ENCODE results near the gene CHN2.

CHN2 gene

DNA sequence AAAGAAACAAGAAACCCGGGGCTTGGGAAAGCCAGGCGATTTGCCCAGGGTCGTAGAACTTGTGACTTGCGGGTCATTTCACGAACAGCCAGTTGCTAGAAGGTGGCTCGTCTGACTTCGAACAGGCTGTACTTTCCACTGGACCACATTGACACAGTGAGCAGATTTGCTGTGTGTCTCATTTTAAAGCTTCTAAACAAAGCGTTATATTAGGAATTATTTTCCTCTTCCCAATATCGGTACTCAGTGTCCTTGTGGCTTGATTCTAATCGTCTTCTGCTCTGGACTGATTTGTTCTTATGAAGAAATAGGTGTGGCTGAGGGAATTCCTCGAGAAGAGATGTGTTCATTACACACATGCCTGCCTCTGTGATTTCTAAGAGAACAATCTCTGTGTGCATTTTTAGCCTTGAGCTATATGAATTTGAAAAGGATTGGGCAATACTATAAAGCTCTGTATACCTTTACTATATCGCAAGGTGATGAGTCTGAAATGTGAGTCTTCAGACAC, 219.1 kb downstream of the CHN2 start:
- no peak for DNase-seq

DNA sequence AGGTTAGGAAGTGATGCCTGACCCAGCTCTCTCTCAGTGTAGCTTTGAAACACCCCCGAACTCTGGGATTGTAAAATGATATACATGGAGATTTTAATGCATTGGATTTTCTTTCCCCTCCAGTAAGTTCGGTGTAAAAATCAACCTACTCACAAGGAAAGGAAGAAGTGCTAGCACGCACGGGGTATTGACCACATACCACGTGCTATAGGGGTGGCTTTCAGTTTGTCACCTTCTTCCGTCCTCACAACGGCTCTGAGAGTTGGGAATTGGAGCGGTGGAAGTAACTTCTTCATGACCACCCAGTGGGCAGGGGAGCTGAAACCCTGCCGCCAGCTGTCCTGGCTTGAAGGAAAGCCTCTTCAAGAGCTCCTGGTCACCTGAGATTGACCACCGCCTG, 219.6 kb downstream of the CHN2 start:
- DNase-seq = no peak

DNA sequence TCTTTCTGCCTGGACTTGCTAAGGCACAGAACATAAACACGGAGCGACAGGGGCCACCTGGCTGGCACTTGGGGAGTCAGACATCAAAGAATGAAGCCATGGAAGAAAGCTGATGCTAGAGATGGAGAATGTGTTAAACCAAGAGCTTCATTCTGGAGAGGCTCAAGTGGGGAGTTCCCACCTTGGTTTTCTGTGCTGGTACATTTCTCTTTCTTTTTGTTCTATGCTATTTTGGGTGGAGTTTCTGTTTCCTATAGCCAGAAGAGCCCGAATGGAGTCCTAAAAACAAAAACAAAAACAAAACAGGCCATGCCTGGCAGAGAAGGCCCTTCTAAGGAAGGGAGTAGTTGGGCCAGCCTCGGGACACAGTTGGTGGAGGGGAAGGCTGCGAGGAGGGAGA, 220.6 kb downstream of the CHN2 start:
- no peak for DNase-seq

DNA sequence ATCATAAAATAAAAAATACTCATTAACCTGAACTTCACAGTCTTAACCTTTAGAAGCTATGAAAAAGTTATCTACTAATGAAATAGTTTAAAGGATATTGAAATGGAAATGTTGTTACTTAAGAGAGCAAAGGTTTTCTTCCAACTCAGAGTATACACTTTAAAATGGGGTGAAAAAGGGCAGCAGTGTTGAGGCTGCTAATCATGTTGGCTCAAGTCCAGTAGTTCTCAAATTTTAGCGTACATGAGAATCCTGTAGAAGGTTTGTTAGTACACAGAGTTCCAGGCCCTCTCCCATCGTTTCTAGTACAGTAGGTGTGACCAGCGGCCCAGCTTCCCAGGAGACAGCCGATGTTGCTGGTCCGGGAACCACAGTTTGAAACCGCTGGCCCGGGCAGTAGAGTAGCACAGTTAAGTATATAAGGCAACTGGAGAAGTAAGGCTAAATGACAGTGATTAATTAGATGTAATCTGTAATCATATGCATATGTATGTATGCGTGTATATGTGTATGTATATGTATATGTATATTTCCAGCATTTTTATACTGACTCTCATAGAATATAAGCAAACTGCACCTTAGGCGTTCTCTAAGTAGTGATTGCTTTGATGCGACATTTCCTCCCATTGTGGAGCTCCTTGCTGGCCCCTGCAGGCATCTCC, 221.8 kb downstream of the CHN2 start:
- DNase-seq = no peak

DNA sequence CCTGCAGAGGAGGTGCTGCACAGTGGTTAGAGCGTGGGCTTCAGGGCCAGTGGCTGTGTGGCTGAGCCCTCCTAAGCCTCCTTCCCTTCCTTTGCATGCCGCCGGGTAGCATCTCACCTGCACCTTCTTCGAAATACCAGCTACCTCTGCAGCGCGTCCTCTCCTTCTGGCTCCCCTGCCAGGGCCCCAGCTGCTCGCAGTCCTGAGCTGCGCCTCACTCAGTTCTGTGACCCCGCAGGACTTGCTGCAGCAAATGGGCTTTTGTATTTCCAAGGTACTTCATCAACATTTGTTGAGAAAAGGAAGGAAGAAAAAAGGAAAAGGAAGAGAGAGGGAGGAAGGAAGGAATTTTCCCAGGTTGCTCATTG, 222.3 kb downstream of the CHN2 start:
- DNase-seq = no peak

DNA sequence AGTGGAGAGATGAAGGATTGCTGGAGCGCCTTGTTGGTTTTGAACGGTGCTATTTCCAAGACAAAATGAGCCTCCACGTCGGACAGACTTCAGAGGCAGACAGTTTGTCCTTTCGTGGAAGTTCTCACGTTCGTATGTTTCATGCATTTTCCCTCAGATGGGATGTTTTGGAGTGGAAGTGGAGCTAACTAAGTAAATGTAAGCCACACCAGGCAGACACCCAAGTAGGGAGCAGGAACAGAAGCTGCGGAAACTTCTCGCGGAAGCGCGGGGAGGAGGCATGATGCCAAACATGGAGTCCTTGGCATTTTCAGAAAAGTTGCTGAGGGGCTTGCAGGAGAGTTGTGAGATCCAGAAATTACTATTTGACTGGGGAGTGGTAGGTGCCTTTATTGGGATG, 223.5 kb downstream of the CHN2 start:
- DNase-seq = no peak

DNA sequence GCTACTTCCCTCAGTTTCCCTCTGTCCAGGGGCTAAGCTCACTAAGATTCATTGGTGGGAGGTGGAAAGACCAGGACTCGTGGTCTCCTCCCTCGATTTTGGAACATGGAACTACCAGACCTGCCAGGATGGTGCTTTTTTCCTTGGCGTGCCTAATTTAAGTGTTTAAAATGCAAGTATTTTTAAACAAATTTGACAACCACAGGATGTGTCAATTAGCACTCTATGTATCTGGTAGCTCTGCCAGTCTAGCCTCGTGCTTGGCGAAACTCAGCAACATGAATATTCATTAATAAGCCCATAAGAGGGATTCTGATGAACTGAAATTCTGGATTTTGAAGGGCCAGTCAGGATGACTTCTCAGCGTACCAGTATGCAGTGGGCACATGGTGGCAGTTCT, 224.1 kb downstream of the CHN2 start:
- no peak for DNase-seq

DNA sequence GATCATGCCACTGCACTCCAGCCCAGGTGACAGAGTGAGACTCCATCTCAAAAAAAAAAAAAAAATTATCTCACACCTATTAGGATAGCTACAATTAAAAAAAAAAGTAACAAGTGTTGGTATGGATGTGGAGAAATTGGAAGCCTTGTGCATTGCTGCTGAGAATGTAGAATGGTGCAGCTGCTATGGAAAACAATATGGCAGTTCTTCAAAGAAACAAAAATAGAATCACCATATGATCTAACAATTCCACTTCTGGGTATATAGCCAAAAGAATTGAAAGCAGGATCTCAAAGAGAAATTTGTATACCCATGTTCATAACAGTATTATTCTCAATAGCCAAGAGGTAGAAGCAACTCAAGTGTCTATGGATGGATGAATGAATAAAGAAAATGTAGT, 225.4 kb downstream of the CHN2 start:
- no peak for DNase-seq

DNA sequence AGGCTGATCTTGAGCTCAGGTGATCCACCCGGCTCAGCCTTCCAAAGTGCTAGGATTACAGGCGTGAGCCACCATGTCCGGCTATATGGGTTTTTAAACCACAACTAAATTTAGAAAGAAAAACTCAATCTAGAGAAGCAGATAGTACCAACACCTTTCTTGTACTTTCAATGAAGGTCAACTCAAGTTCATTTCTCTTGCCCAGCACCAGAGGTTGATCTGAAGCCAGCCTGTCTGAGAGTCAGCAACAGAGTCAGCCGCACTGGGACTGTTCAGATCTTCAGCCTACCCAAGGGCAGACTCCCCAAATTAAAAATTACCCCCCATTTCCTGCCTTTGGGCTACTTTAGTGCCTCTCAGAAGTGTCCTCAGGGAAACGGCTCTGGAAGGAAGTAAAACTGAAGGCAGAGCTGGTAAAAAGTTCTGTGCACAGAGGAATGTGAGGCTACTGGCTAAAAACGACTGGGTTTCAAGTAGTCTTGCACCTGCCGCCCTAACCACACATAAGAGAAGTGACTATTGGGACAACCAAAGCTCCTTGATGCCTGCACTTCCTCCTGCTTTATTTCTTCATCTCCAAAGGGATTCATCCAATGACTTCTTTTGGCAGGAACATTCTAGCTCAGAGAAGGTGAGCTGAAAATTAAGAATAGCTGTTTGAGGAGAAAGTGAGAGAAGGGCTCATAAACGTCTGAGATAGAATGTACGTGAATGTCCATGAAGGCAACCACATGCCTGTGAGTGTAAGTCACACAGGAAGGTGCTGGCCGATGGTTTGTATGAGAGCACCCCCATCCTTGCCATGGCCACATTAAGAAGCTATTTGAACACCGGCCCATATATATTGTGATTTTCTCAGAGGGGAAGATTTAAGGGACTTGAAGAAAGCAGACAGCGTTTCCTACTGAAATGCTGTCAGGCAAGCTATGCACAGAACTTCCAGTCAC, 226.7 kb downstream of the CHN2 start:
- DNase-seq = no peak

DNA sequence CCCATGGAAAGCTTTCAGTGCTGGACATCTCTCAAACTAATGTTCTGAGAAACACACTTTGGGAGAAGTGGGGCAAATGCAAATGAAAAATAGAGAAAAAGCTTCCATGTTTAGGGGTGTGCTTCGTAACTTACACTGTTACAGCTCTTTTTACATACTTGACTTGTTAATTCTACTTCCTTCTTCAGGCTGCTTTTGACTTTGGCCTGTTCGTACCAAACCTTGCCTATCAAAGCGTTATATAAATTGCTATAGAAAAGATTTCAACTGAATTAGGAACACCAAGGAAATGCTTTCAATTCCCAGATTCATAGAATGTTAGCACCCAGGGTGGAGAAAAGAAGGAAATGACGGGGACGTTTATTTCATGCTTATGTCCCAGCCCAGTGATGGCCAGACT, 228.3 kb downstream of the CHN2 start:
- DNase-seq = no peak

DNA sequence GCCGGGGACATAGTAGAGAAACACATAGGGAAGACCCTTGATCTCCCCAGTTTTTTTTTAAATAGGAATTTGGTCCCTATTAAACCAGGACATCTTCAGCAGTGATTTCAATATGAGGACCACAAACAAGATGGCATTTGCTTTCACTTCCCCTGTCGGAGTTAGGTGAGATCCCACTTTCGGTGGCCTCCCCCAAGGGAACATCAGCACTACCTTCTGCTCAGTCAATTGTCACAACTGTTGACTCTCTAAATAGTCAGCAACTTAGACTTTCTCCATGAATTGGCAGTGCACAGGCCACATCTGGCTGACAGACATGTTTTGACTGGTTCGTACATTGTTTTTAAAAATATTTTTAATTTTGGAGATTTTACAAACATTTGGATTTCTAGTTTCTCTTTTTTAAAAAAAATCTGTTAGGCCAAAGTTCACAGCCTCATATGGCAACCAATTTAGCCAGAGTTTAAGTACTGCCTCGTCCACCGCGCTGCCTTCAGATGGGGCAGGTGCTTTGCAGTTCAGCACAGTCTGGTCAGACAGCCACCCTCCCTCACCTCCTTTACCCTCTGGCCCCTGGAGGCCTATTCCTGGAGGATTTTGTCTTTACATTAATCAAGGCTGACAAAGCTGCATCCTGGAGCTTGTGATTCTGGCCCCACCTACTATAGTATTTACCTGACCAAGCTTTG, 229.9 kb downstream of the CHN2 start:
- no peak for DNase-seq

DNA sequence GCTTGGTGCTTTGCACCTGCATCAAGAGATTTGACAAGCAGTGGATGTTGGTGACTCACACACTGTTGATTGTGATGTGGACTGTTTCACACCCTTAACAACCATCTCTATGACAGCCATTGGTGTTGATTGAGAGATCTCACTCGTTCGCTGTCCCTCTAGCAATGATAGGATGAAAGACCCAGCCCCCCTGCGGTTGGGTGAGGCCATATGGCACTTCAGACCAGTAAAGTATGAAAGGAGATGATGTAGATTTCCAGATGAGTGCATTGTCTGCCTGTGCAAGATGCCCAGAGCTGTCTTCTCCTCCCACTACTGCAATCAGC, 230.4 kb downstream of the CHN2 start:
- DNase-seq = no peak

DNA sequence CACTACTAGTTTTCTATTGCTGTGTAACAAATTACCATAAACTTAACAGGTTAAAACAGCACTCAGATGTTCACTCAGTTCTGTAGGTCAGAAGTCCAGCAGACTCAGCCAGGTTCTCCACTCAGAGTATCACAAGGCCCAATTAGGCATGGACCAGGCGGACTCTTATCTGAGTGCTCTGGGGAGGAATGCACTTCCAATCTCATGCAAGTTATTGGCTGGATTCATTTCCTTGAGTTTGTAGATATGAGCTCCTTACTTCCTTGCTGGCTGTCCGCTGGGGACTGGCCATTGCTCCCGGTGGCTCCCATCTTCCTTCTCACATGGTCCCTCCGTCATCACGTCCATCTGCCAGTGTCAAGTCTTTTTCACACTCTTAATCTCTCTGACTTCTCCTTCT, 232.0 kb downstream of the CHN2 start:
- no peak for DNase-seq

DNA sequence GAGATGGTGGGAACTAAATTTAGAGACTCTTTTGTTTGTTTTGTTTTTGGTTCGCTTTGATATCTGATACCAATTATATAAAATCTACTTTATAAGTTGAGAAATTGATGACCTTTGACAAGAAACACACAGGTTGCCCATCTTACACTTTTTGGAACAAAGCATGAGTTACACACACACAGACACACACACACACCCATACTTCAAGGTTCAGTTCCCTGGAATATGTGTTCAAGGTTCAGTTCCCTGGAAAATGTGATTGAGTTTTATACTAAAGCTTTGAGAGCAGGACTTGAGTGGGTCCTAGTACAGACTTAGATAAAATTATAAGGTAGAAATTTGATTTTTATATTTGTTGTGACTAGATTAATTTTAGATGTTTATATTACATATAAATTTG, 234.8 kb downstream of the CHN2 start:
- DNase-seq = no peak

DNA sequence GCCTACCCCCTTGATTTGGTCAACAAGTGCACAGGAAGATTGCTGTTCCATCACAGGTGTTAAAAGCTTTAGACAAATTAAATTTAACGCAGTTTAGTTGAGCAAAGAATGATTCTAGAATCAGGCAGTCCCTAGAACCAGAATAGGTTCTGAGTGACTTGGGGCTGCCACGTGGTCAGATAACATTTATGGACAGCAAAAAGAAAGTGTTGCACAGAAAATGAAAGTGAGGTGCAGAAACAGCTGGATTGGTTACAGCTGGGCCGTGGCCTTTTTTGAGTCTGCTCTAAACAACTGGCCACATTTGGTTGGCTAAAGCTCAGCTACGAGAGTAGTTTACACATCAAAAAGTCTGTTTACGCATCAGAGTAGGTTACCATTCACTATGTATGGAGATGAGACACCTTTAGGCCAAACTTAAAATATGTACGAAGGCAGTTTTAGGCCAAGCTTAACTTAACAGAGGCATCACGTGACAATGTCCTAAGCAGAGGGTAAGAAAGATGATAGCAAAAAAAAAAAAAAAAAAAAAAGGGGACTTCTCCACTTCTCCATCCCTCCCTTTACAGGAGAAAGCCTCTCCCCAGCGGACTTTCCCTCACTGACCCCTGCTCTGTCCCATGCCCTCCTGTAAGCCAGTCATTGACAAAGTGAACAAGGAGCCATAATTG, 235.8 kb downstream of the CHN2 start:
- no peak for DNase-seq

DNA sequence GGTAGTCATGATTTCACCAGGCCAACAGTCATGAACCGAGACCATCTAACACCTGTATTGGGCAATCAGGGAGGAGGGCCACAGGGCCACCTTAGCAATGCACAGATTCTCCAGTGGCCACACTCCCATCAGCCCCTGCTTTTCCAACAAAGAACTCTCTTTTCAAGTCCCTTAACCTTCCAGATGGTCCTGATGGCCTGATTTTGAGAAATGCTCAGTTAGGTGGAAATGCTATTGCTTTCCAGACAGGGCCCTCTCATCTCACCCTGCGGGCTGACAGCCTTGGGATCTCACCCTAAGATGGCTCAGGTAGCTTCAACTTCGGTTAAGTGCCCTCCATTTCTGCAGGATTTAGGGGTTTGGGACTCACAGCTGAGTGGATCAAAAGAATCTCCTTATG, 237.1 kb downstream of the CHN2 start:
- DNase-seq = no peak

DNA sequence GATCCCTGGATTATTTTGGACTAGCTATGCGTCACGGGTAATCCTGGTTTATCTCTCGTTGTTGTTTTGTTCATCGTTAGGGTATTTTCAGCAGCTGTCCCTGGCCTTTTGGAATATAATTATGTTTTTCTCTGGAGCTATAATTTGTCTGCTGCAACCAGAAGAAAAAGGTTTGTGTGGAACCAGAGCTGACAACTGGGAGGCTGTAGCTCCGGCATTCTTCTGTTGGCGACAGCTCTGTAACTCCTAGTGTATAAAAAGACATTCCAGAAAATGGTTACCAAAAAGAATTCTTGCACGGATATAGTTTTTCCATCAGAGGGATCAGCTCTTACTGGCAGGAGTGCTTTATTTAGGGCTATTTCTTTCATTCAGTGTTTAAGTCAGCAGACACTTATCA, 238.1 kb downstream of the CHN2 start:
- no peak for DNase-seq

DNA sequence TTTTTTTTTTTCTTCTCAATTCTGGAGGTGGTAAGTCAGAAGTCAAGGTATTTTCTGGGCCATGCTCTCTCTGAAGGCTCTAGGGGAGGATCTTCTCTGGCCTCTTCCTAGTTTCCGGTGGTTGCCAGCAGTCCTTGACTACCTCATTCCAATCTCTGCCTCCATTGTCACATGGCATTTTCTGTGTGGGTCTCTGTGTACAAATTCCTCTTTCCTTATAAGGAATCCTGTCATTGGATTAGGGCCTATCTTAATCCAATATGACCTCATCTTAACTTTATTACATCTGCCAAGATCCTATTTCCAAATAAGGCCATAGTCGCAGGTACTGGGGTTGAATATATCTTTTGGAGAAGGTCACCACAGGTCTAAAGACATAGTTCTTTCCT, 239.8 kb downstream of the CHN2 start:
- DNase-seq = no peak

DNA sequence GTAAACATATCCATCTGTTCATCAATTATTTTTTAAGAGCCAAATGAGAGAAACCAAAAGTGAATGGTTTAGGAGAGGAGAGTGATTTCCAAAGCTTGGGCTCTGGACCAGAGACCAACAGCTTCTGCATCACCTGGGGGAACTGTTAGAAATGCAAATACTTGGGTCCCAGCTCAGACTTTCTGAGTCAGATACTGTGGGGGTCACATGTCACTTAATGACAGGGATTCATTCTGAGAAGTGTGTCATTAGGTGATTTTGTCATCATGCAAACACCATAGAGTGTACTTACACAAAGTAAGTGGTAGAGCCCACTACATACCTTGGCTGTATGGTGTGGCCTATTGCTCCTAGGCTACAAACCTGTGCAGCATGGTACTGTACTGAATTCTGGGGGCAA, 240.6 kb downstream of the CHN2 start:
- no peak for DNase-seq

DNA sequence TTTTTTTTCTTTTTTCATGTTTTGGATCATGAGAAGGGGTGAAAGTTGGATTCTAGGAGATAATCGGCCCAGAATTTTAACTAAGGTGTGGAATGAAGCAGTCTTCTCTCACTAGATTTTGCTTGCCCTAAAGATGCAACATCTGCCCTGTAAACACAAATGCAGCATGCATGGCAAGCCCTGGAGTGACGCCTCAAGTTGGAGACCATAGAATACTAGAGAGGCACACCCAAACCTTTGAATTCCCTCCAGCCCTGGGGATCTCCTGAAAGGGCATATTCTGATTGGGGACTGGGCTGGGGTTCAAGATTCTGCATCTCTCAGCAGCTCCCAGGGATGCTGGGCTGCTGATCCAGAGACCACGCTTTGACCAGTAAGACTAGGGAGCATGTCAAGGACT, 241.3 kb downstream of the CHN2 start:
- DNase-seq = no peak

DNA sequence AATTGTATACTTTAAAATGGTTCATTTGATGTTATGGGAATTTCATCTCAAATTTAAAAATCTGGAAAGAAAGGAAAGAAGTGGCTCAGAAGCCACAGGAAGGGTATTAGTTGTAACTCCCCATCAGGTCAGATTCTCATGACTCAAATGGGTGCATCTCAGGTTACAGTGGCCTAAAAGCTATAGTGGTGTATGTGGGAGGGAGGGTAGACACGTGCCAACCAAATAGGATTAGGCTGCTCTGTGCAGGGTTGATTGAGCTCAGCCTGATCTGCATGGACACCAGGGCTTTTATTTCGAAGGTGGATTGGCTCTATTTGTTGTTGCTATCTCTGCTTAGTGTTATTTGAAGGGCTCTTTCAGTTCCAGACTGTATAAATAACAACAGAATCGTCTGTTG, 247.6 kb downstream of the CHN2 start:
- DNase-seq = no peak

DNA sequence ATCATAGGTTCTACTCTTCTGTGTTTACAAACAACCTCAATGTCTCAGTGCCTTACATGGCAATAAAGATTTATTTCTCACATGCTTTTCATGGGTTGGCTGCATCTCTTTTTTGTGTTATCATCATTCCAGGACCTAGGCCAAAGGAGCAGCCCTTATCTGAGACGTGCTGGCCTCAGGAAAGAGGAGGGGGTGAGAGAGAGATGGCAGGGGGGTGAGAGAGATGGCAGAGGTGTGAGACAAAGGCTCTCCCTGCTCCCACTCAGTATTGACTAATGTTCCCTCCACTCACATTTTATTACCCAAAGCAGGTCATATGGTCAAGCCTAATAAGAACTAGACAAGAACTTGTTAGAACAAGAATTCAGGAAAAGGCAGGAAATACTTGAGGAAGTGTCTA, 249.0 kb downstream of the CHN2 start:
- no peak for DNase-seq

DNA sequence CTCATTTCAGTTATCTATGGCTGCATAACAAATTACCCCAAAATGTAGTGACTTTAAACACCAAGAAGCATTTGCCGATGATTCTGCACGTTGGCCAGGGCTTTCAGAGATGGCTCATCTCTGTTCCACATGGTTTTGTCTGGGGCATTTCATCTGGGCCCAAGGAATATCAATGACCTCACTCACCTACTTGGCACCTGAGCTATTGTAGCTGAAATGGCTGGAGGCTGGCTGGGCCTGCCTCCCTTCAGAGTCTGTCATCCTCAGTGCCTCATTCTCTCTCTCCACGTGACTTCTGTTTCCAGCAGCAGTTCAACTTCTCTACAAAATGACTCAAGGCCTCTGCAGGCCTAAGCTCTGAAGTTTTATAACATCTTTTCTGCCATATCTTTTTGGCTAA, 249.7 kb downstream of the CHN2 start:
- no peak for DNase-seq

DNA sequence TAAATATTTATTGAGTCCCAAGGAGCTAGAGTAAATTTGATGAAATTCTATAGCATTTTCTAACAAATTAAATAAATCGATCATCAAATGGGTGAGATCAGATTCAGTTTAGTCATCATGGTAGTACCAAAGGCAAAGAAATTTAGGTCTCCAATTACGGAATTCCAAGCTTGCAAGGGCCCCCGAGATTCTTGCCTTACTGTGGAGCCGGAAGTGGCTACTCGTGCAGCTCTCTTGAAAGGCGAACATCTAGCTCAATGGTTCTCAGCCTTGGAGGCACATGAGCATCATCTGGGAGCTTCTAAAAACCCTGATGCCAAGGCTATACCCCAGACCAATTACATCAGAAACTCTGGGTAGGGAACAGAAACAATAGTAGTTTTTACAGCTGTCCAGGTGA, 251.2 kb downstream of the CHN2 start:
- DNase-seq = no peak

Measured in AML-193 (cell line).